Measurements from ENCODE around the gene ZGPAT. TPM values are rescaled to one million over a fixed set of nuclear protein-coding genes. Genes with fewer than 3 reads are reported as not detected.
A peak's percentile ranks its signal among the peaks of the same experiment; 100 is the strongest.

ZGPAT gene
- total and polyA plus RNA-seq, 9 of the 15 experiments (the other 6 are each of a cell fraction or from before 2014, with no cell fraction given) = 0.14 to 26.6 (median 7.4) TPM

DNA sequence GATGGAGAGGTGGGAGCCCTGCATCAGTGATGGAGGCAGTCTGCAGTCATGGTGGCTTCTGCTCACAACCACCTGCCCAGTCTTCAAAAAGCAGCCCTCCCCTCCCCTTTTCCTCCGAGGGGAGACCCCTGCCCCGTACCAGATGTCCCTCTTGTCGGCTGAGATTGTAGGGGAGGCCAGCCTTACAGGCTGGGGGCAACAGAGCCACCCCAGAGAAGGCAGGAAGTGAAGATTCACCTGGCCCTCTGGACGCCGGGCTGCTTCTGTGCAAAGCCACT, 6.8 kb upstream of the ZGPAT start (continued):
- TF ChIP-seq CEBPZ (IDR thresholded peaks at IDR 0.05; ENCODE audit: borderline replicate concordance, low read depth, low read length) (no peak), ZNF23 (CRISPR knock-in tag; IDR thresholded peaks at IDR 0.05) (no peak), HOMEZ (CRISPR knock-in tag; IDR thresholded peaks at IDR 0.05) (no peak)

GRCh38 chr20:63701329-63702035, 6.4 kb upstream of the ZGPAT start:
- H3K9ac ChIP-seq (ENCODE audit: insufficient read depth in 1 of 2, low read depth in 2 of 2, low read length in 2 of 2) = peak overlapping the region in 1 of 2 experiments; percentile 81; a peak in 1 of 4 replicates
- peaks cover 37% of the 10 kb centered on the region for H3K36me3 ChIP-seq (ENCODE audit: control insufficient read depth, insufficient read depth, low read length)
- no peaks in the 10 kb centered on the region for H3K9me3 ChIP-seq (replicated peaks; ENCODE audit: control insufficient read depth, insufficient read depth, low read depth, low read length)
- no peak overlapping the region for H3K4me3 ChIP-seq
- CTCF ChIA-PET (ENCODE audit: low intra/inter-chr PET ratio) = no interaction called here
- no peak overlapping the region for H3K4me2 ChIP-seq (ENCODE audit: insufficient read depth, low read length)
- no peaks in the 10 kb centered on the region for H3K9me1 ChIP-seq (ENCODE audit: control insufficient read depth, insufficient read depth, low read length)
- BruUV-seq (replicated peaks) = no TSS peak
- POLR2A ChIA-PET = interaction anchor here (0.6 to 1.3 kb wide), 4 partner anchors 18 to 164 kb away, joined by 3 to 6 read pairs (median 4); partner anchors contain the start of genes GMEB2 and TPD52L2
- TF ChIP-seq RBFOX2 (IDR thresholded peaks at IDR 0.05; ENCODE audit: low read depth, low read length) (peak; percentile 58; the same call in 1 of the 2 replicates), POLR2G (IDR thresholded peaks at IDR 0.05; ENCODE audit: low read depth, low read length) (peak; percentile 71), POLR2B (IDR thresholded peaks at IDR 0.05; ENCODE audit: low read depth, partially characterized antibody) (peak; percentile 22), HMGN3 (IDR thresholded peaks at IDR 0.05; ENCODE audit: borderline replicate concordance, extremely low read depth, insufficient read length, low read depth, low read length) (peak; percentile 43), POLR2A (conservative IDR thresholded peaks at IDR 0.05) (peak; percentile 56), MNT (conservative IDR thresholded peaks at IDR 0.05) (no peak)
- TF ChIP-seq, protein P1, sequence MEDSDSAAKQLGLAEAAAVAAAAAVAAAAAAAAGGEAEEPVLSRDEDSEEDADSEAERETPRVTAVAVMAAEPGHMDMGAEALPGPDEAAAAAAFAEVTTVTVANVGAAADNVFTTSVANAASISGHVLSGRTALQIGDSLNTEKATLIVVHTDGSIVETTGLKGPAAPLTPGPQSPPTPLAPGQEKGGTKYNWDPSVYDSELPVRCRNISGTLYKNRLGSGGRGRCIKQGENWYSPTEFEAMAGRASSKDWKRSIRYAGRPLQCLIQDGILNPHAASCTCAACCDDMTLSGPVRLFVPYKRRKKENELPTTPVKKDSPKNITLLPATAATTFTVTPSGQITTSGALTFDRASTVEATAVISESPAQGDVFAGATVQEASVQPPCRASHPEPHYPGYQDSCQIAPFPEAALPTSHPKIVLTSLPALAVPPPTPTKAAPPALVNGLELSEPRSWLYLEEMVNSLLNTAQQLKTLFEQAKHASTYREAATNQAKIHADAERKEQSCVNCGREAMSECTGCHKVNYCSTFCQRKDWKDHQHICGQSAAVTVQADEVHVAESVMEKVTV (CRISPR knock-in tag; IDR thresholded peaks at IDR 0.05) = no peak
- intact Hi-C loops (cut with micrococcal nuclease) (loop anchor here (10.0 kb wide), 2 partner anchors 83 to 167 kb away; partner anchors contain the start of gene PTK6), in situ Hi-C loops (cut with MboI) (no loop called here)
- WGBS (ENCODE audit: insufficient coverage, low coverage, missing lambda C conversion rate) = 76% methylated on average over 5 of the region's 14 CpGs
- no peak for FAIRE-seq
- H3K27ac ChIP-seq (ENCODE audit: extremely low read depth, low read depth, low read length) = no peak overlapping the region
- DNase-seq (ENCODE audit: extremely low read depth in 1 of 4, low spot score in 3 of 4) = peak in 2 of 4 experiments; percentile 17 to 21
- H3K27me3 ChIP-seq (ENCODE audit: control insufficient read depth in 2 of 2, insufficient read depth in 2 of 2, low read length in 2 of 2) = no peaks in the 10 kb centered on the region
- no peak overlapping the region for H2AFZ ChIP-seq (ENCODE audit: low read depth, low read length)
- ATAC-seq = no peak
- peaks cover 12 to 79% of the 10 kb centered on the region in 2 experiments for H3K4me1 ChIP-seq (replicated peaks in 1 of 2; ENCODE audit: control insufficient read depth in 2 of 2, insufficient read depth in 2 of 2, low read length in 2 of 2)
- peaks cover 9% of the 10 kb centered on the region for H4K20me1 ChIP-seq (replicated peaks; ENCODE audit: control insufficient read depth, insufficient read depth, low read length)
- peaks cover 16% of the 10 kb centered on the region for H3K79me2 ChIP-seq (ENCODE audit: control insufficient read depth, insufficient read depth, low read length)
